ENCODE measurements around the gene FCER1G.
A peak's percentile ranks its signal among the peaks of the same experiment; 100 is the strongest.
"Not testable (repeated sequence)": the region's sequence is repeated elsewhere in the genome, so short reads cannot be mapped to it uniquely, and the experiment has no call there.

The FCER1G gene

DNA sequence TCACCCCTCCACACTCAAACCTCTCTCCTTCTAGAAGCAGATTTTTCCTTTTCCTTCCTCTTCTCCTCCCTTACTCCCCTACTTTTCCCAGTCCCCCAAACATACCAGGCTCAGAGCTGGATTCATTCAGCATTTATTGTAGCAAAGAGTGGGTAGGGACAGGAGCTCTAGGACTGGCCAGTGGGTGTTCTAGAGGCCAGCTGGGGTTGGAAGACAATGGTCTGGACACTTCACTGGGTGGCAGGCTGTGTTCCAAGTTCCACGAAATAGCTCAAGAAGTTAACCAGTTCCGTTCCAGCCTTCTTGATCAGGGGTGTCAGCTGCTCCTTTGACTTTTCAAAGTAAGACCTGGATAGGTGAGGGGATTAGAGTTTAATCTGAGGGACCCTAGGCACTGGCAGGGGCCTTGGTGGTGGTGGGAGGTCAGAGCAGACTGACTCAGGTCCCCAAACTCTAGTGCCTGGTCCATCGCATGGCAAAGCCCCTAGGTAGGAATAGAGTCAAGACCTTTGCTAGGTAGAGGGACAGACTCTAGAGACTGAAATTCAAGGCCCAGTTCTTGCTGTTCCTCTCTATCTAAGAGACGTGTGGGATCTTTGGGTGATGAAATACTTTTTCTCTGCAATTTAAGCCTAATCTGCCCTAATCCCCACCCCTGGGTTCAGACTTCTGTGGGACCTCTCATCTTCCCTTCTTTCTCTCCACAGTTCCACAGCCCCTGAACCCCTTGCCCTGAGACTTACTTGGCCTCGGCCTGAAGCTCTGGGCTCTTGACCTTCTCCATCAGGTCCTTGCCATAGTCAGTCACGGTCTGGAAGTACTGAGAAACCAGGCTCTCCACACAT is 7.3 kb downstream of the FCER1G start:
- DNase-seq (ENCODE audit: low read depth, low spot score), result no peak
- H3K4me3 ChIP-seq (ENCODE audit: low read depth, low read length), result no peak overlapping the region
- TF ChIP-seq, protein P1, sequence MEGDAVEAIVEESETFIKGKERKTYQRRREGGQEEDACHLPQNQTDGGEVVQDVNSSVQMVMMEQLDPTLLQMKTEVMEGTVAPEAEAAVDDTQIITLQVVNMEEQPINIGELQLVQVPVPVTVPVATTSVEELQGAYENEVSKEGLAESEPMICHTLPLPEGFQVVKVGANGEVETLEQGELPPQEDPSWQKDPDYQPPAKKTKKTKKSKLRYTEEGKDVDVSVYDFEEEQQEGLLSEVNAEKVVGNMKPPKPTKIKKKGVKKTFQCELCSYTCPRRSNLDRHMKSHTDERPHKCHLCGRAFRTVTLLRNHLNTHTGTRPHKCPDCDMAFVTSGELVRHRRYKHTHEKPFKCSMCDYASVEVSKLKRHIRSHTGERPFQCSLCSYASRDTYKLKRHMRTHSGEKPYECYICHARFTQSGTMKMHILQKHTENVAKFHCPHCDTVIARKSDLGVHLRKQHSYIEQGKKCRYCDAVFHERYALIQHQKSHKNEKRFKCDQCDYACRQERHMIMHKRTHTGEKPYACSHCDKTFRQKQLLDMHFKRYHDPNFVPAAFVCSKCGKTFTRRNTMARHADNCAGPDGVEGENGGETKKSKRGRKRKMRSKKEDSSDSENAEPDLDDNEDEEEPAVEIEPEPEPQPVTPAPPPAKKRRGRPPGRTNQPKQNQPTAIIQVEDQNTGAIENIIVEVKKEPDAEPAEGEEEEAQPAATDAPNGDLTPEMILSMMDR (IDR thresholded peaks at IDR 0.05; ENCODE audit: low read depth, low read length), result no peak
- in situ Hi-C loops (cut with HindIII; ENCODE audit: low sequenced_read_pairs), result loop anchor here (25.0 kb wide), 1 partner anchor 140 kb away; the partner anchor contains the start of gene CFAP126

GRCh38 chr1:161223805-161224694 is 9.0 kb downstream of the FCER1G start:
- in situ Hi-C loops (cut with HindIII; ENCODE audit: low sequenced_read_pairs), result loop anchor here (25.0 kb wide), 1 partner anchor 138 kb away; the partner anchor contains the start of gene CFAP126
- DNase-seq (ENCODE audit: low read depth, low spot score), result no peak
- TF ChIP-seq, protein P1 (IDR thresholded peaks at IDR 0.05; ENCODE audit: low read depth, low read length), result no peak
- H3K4me3 ChIP-seq (ENCODE audit: low read depth, low read length), result no peak overlapping the region

- DNase-seq (ENCODE audit: low read depth, low spot score), result not testable (repeated sequence)
Observed at GRCh38 chr1:161224695-161225087, 9.6 kb downstream of the FCER1G start.

GRCh38 chr1:161225178-161225533 is 10.1 kb downstream of the FCER1G start:
- TF ChIP-seq, protein P1 (IDR thresholded peaks at IDR 0.05; ENCODE audit: low read depth, low read length), result no peak
- no peak for DNase-seq (ENCODE audit: low read depth, low spot score)
- in situ Hi-C loops (cut with HindIII; ENCODE audit: low sequenced_read_pairs), result no loop called here
- H3K4me3 ChIP-seq (ENCODE audit: low read depth, low read length), result no peak overlapping the region

More at GRCh38 chr1:161224695-161225087, 9.6 kb downstream of the FCER1G start:
- in situ Hi-C loops (cut with HindIII; ENCODE audit: low sequenced_read_pairs), result loop anchor here (25.0 kb wide), 1 partner anchor 138 kb away; the partner anchor contains the start of gene CFAP126
- H3K4me3 ChIP-seq (ENCODE audit: low read depth, low read length), result not testable (repeated sequence)

GRCh38 chr1:161225534-161226319 is 10.6 kb downstream of the FCER1G start, which contains the start of gene TOMM40L:
Gene TOMM40L (plus strand): TSS chr1:161226060. CDS start chr1:161226490, 430 bp downstream.
- DNase-seq (ENCODE audit: low read depth, low spot score), result peak; percentile 100
- TF ChIP-seq, protein P1 (IDR thresholded peaks at IDR 0.05; ENCODE audit: low read depth, low read length), result peak; percentile 71

GRCh38 chr1:161226320-161226711 is 11.2 kb downstream of the FCER1G start:
- DNase-seq (ENCODE audit: low read depth, low spot score), result no peak

More at GRCh38 chr1:161225534-161226319, 10.6 kb downstream of the FCER1G start, which contains the start of gene TOMM40L:
- H3K4me3 ChIP-seq (ENCODE audit: low read depth, low read length), result peak within 1 kb of the TSS; percentile 87
- in situ Hi-C loops (cut with HindIII; ENCODE audit: low sequenced_read_pairs), result no loop called here

More at GRCh38 chr1:161226320-161226711, 11.2 kb downstream of the FCER1G start:
- peak overlapping the region; percentile 87 for H3K4me3 ChIP-seq (ENCODE audit: low read depth, low read length)
- in situ Hi-C loops (cut with HindIII; ENCODE audit: low sequenced_read_pairs), result no loop called here
- TF ChIP-seq, protein P1 (IDR thresholded peaks at IDR 0.05; ENCODE audit: low read depth, low read length), result no peak
